Measurements from ENCODE around the gene AGBL4.
"Not testable (repeated sequence)": the region's sequence is repeated elsewhere in the genome, so short reads cannot be mapped to it uniquely, and the experiment has no call there.

The AGBL4 gene

GRCh38 chr1:49436865-49437264 is 586.9 kb downstream of the AGBL4 start:
- DNase-seq (ENCODE audit: low read depth, low spot score), result no peak

GRCh38 chr1:49435291-49435690 is 588.5 kb downstream of the AGBL4 start:
- no peak for DNase-seq (ENCODE audit: low read depth, low spot score)

DNA sequence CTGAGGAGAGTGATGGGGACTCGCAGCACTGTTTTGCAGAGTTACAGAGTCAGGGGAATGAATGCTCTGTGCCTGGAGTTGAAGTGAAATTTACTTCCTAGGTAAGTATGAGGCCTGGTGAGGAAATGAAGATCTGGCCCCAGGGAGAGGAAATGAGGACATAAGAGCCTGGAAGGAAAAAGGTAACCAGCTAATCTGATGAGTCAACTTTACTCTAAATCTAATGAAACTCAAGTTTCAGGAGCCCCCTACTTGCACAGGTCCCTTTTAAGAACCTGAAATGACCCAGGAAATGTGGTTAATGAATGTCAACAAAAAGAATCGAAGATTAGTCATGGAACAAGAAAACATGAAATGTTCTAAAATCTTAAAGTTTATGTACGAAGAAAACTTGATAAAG is 599.0 kb downstream of the AGBL4 start:
- no peak for DNase-seq (ENCODE audit: low read depth, low spot score)

- DNase-seq (ENCODE audit: low read depth, low spot score), result no peak
These were observed 607.0 kb downstream of the AGBL4 start for GRCh38 chr1:49416758-49417157.

DNA sequence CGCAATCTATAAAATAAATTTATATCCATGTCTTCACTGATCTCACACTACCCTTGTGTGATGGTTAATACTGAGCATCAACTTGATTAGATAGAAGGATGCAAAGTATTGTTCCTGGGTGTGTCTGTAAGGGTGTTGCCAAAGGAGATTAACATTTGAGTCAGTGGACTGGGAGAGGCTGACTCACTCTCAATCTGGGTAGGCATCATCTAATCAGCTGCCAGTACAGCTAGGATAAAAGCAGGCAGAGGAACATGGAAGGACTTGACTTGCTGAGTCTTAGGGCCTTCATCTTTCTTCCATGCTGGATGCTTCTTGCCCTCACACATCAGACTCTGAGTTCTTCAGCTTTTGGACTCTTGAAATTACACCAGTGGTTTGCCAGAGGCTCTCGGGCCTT is 615.4 kb downstream of the AGBL4 start:
- no peak for DNase-seq (ENCODE audit: low read depth, low spot score)

- DNase-seq (ENCODE audit: low read depth, low spot score), result no peak
These were observed 626.7 kb downstream of the AGBL4 start for GRCh38 chr1:49397086-49397485.

GRCh38 chr1:49394200-49394599 is 629.6 kb downstream of the AGBL4 start:
- DNase-seq (ENCODE audit: low read depth, low spot score), result no peak

GRCh38 chr1:49389699-49390098 is 634.1 kb downstream of the AGBL4 start:
- DNase-seq (ENCODE audit: low read depth, low spot score), result no peak

GRCh38 chr1:49364676-49365075 is 659.1 kb downstream of the AGBL4 start:
- no peak for DNase-seq (ENCODE audit: low read depth, low spot score)

DNA sequence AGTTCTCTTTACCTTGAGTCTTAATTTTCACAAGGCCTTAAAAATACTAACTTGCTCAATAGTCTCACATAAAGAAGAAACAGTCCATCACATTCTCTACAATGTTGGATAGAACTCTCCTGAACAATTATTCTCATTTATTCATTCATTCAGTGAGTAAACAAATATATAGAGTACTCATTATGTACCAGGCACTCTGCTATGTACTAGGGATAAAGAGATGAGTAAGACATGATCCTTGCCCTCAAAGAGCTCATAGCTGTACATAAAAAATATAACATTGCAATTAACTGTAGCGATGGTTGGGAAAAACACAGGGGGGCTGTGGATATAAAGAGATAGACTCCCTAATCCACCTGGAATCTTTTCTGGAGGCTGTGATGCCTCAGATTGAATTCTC is 660.1 kb downstream of the AGBL4 start:
- no peak for DNase-seq (ENCODE audit: low read depth, low spot score)

DNA sequence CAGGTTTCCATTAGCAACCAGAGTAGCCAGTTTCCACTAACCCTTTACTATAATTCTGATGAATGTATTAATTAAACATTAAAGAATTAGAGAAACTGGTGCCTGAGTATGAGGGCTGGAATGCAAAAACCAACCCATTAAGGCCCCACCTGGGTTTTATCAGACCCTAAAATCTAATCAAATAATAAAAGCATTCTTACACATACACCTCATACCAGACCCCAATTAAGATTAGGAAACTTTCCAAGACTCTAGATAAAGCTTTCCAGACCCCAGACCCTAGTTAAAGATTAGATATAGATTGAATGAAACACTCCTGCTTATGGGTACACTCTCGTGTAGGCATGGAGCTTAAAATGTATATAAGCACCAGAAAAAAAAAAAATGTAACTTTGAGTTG is 665.7 kb downstream of the AGBL4 start:
- no peak for DNase-seq (ENCODE audit: low read depth, low spot score)

- DNase-seq (ENCODE audit: low read depth, low spot score), result no peak
These were observed 667.2 kb downstream of the AGBL4 start for GRCh38 chr1:49356594-49356993.

DNA sequence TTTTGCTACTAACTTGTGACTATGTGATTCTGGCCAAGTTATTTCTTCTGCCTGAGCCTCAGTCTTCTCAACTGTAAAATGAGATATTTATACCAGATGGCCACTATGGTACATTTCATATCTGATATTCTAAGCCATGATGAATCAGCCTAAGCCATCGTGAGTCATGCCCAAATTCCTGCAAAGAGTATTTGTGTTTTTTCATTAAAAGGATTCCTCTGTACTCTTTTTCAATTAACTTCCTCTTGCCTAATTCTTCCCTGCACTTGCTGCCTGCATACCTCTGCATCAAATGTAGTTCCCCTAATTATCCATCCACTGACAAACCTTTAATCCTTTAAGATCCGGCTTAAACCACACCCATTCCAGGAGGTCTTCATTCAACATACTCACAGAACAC is 672.0 kb downstream of the AGBL4 start:
- DNase-seq (ENCODE audit: low read depth, low spot score), result no peak

- DNase-seq (ENCODE audit: low read depth, low spot score), result no peak
These were observed 676.9 kb downstream of the AGBL4 start for GRCh38 chr1:49346767-49347349.

DNA sequence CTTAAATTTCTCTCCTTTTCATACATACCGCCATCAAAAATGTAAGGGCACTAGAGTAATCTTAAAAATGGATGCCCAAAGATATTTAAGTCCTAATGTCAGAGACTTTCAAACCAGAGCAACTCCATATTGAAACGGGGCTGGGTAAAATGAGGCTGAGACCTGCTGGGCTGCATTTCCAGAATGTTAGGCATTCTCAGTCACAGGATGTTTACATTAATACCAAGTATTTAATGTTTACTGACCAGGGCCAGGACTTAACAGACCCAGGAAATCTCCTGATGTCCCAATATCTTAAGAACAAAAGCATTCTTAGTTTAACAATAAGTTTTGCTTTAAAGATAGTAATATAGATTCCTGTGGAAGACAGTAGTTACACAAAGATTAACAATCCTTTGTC is 683.2 kb downstream of the AGBL4 start:
- no peak for DNase-seq (ENCODE audit: low read depth, low spot score)

DNA sequence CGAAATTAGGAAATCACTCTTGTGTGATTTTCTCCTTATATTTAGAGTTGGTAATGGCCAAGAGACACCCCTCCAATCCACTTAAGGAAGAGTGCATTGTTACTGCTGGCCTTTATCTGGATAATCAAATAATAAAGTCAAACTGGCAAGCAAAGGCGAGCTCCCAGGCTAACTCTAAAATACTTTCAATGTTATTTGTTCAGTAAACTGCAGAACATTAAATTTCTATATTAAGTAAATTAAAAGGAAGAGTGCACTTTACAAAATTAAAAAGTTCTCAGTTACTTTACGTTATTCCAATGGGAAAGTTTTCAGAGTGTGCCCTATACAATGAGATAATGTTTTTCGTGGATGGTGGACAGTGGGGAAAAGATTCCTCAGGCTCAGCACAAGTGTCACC is 684.7 kb downstream of the AGBL4 start:
- DNase-seq (ENCODE audit: low read depth, low spot score), result no peak

DNA sequence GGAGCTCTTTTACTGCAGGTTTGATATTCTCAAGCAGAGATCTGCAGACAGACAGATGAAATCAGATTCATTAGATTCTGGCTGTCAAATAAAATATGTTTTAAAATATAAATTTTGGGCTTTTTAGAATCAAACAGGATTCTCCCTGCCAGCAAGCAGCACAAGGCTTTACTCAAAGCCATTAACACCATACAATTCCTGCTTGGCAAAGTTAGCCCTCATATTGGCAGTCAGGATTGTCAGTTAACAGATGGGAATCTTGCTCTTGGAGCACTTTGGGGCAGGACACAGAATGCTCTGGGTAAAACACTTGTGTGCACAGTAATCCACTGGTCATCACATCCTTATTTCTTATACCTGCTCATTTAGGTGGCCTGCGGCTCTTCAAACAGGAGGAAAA is 686.5 kb downstream of the AGBL4 start:
- no peak for DNase-seq (ENCODE audit: low read depth, low spot score)

- DNase-seq (ENCODE audit: low read depth, low spot score), result no peak
These were observed 689.8 kb downstream of the AGBL4 start for GRCh38 chr1:49333906-49334305.

GRCh38 chr1:49331066-49331852 is 692.5 kb downstream of the AGBL4 start:
- DNase-seq (ENCODE audit: low read depth, low spot score), result no peak

GRCh38 chr1:49323925-49324540 is 699.7 kb downstream of the AGBL4 start:
- no peak for DNase-seq (ENCODE audit: low read depth, low spot score)

DNA sequence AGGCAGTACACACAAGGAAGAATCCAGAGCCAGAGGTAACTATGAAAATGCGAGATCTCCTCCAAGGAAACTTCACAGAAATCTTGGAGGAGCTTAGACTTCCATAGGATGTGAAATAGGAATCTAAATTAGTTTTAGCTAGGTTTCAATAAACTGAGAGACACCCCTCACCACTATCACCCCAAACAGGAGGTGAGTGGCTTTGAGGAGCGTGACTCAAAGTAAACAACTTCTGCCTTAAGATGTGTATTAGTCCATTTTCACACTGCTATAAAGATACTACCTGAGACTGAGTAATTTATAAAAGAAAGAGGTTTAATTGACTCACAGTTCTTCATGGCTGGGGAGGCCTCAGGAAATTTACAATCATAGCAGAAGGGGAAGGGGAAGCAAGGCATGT is 703.3 kb downstream of the AGBL4 start:
- DNase-seq (ENCODE audit: low read depth, low spot score), result not testable (repeated sequence)

- no peak for DNase-seq (ENCODE audit: low read depth, low spot score)
These were observed 704.3 kb downstream of the AGBL4 start for GRCh38 chr1:49319426-49319963.

- DNase-seq (ENCODE audit: low read depth, low spot score), result no peak
These were observed 705.5 kb downstream of the AGBL4 start for GRCh38 chr1:49318218-49318617.
